ENCODE results near the gene TRPM3.

Gene TRPM3

DNA sequence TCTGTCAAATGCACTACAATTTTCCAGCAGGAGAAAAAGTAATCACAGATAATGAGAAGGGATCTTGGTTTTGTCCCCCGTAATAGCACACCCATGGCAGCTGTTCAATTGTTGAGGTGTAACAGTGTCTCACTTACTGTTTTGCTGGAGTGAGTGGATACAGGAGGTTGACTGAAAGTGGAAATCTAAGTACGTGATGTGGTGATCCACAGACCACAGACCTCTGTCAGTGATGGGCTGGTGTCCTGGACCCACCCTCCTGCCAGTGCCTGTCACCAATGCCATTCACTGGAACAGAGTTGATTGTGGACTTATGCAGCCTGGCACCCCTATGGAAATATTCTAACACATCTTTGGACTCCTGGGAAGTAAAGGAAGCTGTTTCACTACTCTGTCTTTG, 261.7 kb downstream of the TRPM3 start:
- TF ChIP-seq, protein P1, sequence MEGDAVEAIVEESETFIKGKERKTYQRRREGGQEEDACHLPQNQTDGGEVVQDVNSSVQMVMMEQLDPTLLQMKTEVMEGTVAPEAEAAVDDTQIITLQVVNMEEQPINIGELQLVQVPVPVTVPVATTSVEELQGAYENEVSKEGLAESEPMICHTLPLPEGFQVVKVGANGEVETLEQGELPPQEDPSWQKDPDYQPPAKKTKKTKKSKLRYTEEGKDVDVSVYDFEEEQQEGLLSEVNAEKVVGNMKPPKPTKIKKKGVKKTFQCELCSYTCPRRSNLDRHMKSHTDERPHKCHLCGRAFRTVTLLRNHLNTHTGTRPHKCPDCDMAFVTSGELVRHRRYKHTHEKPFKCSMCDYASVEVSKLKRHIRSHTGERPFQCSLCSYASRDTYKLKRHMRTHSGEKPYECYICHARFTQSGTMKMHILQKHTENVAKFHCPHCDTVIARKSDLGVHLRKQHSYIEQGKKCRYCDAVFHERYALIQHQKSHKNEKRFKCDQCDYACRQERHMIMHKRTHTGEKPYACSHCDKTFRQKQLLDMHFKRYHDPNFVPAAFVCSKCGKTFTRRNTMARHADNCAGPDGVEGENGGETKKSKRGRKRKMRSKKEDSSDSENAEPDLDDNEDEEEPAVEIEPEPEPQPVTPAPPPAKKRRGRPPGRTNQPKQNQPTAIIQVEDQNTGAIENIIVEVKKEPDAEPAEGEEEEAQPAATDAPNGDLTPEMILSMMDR (IDR thresholded peaks at IDR 0.05; ENCODE audit: low read depth, low read length, missing control alignments) = no peak
- DNase-seq (ENCODE audit: extremely low read depth, low read depth) = no peak

DNA sequence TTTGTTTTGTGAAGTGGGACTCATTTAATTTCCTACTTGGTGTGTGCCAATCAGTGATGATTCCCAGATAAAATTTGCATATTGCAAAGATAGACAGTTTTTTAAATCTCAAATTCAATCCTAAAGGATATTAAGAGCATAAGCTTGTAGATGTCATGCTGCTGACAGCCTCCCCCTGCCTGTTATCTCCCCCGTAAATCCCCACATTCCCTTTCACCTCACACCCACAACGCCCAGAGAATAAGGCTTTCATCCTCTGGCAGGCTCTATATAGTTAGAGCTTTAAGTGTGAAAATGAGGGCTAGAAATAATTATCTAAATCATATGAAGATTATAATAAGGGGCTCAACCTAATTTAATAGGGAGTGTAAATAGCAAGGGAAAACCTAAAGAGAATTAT, 265.0 kb downstream of the TRPM3 start:
- TF ChIP-seq, protein P1 (IDR thresholded peaks at IDR 0.05; ENCODE audit: low read depth, low read length, missing control alignments) = no peak
- H3K4me3 ChIP-seq (replicated peaks; ENCODE audit: low read depth, low read length) = no peak overlapping the region
- no peak for DNase-seq (ENCODE audit: extremely low read depth, low read depth)

More for the DNA sequence above, 261.7 kb downstream of the TRPM3 start:
- H3K4me3 ChIP-seq (replicated peaks; ENCODE audit: low read depth, low read length) = no peak overlapping the region

DNA sequence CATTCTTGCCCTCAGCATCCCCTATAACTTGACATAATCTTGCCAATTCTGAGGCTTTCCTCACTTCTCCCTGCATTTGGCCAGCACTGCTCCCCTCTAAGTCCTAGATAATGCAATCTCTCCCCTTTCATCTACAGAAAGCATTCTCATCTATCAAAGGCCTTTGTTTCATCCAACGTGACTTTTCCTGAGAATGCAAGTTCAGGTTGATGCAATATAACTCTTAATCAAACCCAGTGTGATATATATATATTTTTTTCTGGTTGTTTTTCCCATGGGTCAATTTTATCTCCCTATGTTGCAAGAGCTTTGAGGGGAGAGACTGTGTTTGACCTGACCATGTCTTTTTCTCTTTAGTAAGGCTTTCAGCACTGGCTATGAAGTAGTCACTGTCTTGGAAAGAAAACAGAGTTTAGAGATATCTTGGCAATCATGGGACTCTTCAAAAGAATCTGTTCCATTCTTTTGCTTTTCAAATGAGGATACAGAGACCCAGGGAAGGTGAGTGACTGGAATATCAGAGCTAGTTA, 268.6 kb downstream of the TRPM3 start:
- no peak overlapping the region for H3K4me3 ChIP-seq (replicated peaks; ENCODE audit: low read depth, low read length)
- TF ChIP-seq, protein P1 (IDR thresholded peaks at IDR 0.05; ENCODE audit: low read depth, low read length, missing control alignments) = no peak
- no peak for DNase-seq (ENCODE audit: extremely low read depth, low read depth)

DNA sequence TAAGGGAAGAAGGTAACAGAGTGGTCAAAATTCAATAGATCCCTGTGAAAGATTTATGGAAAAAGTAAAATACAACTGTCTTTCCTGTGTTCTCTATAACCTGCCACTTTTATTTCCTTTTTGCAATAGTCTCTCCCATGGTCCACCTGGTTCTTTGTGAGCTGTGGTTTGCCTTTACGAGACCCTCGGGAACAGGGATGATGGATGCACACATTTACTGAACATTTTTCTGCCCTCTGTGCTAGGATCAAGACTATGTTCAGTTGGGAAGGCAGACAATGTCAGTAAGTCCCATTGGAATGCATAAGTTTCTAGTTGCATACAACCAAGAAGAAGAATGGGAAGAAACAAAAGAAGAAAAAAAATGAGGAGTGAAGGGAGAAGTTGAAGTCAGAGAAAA, 281.2 kb downstream of the TRPM3 start:
- TF ChIP-seq, protein P1 (IDR thresholded peaks at IDR 0.05; ENCODE audit: low read depth, low read length, missing control alignments) = no peak
- no peak for DNase-seq (ENCODE audit: extremely low read depth, low read depth)
- no peak overlapping the region for H3K4me3 ChIP-seq (replicated peaks; ENCODE audit: low read depth, low read length)

DNA sequence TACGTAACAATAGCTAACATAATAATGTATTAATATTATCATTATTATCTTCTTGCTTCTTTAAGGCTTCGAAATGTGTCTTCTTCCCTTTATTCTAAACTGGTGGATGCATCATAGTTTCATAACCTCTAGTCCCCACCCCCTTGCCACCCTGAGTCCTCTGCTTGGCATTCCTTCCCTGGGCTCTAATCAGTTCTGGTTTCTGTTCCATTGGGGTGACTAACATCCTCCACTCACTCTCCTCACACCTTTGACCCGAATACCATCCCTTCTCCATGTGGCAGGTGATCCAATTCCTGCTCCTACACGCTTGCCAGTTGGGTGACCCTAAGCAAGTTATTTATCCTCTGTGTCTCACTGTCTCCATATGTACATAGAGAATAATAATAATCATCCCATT, 286.1 kb downstream of the TRPM3 start:
- TF ChIP-seq, protein P1 (IDR thresholded peaks at IDR 0.05; ENCODE audit: low read depth, low read length, missing control alignments) = no peak
- H3K4me3 ChIP-seq (replicated peaks; ENCODE audit: low read depth, low read length) = no peak overlapping the region
- no peak for DNase-seq (ENCODE audit: extremely low read depth, low read depth)

DNA sequence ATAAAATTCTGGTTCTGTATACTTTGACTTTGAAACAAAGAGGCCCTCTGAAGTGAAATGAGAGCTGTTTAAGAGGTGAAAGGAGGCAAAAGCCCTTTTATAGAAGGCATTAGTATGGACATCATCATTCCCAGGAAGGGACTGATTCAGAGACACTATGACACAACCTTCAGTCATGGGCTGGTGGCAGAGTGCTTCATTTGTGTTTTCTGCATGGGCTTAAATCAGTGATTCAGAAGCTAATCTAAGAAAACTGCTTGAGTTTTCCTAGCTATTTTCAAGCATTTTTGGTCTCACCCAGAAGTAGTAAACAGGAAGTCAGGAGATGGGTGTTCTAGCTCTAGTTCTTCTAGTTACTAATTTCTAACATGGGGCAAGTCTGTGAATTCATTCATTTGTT, 288.9 kb downstream of the TRPM3 start:
- TF ChIP-seq, protein P1 (IDR thresholded peaks at IDR 0.05; ENCODE audit: low read depth, low read length, missing control alignments) = no peak
- no peak overlapping the region for H3K4me3 ChIP-seq (replicated peaks; ENCODE audit: low read depth, low read length)
- no peak for DNase-seq (ENCODE audit: extremely low read depth, low read depth)

DNA sequence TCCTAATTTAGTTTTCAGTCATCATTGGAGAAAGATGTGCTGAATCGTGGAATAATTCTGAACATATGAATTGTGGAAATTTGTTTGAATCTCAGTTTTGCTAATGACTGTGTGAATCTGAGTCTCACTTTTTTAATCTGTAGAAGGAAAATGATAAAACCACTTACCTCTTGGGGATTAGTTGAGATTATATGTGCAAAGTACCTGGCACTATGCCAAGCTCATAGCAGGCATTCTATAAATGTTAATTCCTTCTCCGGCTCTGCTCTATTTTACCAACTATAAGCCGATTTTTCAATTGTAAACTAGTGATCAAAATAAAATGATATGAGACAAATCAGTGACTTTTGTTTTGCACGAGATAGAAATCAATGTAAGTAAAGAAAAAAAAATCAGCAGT, 290.8 kb downstream of the TRPM3 start:
- DNase-seq (ENCODE audit: extremely low read depth, low read depth) = no peak
- no peak overlapping the region for H3K4me3 ChIP-seq (replicated peaks; ENCODE audit: low read depth, low read length)

More for the DNA sequence above, 290.8 kb downstream of the TRPM3 start:
- TF ChIP-seq, protein P1 (IDR thresholded peaks at IDR 0.05; ENCODE audit: low read depth, low read length, missing control alignments) = no peak
